ENCODE measurements around the gene RNF217.
"Not testable (repeated sequence)": the region's sequence is repeated elsewhere in the genome, so short reads cannot be mapped to it uniquely, and the experiment has no call there.

The RNF217 gene

DNA sequence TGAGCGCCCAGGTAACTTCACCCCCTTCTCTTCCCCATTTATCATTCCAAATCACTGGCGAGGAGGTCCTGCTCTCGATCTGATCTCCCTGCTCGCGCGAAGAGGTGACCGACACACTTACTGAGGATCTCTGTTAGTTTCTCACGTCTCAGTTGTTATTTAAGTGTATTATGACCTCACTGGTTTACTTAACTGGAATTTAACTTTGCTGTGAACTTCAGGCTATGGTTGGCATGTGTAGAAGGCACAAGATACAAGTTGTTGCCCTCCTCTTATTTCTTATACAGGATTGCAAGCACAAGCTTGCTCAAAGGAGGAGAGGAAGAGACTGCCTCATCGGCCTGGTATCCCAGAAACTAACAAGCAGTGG, 1.2 kb downstream of the RNF217 start:
- no peak for DNase-seq

- no peak for DNase-seq
Measured at GRCh38 chr6:124963831-124964763, 1.9 kb downstream of the RNF217 start.

- no peak for DNase-seq
Measured at GRCh38 chr6:124964764-124965105, 2.5 kb downstream of the RNF217 start.

GRCh38 chr6:124965424-124965850, 3.2 kb downstream of the RNF217 start:
- not testable (repeated sequence) for DNase-seq

DNA sequence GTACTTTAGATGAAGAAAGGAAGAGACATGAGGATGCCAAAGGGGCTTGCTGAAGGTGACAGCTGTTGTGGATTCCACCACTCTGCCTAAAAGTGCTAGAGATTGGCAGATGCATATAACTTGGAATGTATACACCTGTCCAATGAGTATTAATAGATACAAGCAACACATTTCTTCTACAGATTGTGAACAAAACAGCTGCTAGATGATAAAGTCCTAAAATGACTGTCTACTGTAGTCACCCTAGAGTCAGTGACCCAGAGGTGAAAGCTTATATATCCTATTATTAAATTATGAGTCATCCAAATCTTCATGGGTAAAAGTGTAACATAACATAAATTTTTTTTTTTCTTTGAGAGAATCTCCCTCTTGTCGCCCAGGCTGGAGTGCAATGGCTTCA, 5.2 kb downstream of the RNF217 start:
- no peak for DNase-seq

GRCh38 chr6:124968401-124968800, 6.2 kb downstream of the RNF217 start:
- no peak for DNase-seq

- no peak for DNase-seq
Measured at GRCh38 chr6:124970243-124970642, 8.0 kb downstream of the RNF217 start.

- DNase-seq: no peak
Measured at GRCh38 chr6:124970763-124971162, 8.5 kb downstream of the RNF217 start.

- no peak for DNase-seq
Measured at GRCh38 chr6:124973780-124974179, 11.5 kb downstream of the RNF217 start.

DNA sequence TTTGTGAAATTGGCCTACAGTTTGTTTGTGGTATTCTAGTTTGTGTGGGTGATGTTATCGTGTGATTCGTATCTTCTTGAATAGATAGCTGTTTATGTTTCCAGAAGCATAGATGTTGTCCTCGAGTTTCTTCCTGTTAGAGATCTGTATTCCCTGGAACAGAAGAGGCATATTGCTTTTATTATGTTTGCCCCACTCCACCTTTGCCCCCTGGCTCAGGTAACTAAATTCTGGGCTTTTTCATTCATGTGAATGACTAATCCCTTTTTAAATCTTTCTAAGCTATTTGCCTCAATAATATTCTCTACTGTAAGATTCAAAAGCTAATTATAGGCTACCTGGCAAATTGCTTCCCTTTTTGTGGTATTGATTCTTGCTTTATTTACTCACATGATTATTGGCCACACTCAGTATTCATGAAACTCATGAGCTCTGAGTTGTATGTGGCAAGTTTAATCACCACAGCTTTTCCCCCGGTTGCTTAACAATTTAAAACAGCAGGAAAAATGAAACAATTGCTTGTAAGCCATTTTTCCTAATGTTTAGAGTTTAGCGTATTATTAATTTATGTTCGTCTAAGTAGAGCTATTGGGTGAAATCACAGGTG, 12.6 kb downstream of the RNF217 start:
- no peak for DNase-seq

- DNase-seq: no peak
Measured at GRCh38 chr6:124977067-124977908, 15.1 kb downstream of the RNF217 start.

DNA sequence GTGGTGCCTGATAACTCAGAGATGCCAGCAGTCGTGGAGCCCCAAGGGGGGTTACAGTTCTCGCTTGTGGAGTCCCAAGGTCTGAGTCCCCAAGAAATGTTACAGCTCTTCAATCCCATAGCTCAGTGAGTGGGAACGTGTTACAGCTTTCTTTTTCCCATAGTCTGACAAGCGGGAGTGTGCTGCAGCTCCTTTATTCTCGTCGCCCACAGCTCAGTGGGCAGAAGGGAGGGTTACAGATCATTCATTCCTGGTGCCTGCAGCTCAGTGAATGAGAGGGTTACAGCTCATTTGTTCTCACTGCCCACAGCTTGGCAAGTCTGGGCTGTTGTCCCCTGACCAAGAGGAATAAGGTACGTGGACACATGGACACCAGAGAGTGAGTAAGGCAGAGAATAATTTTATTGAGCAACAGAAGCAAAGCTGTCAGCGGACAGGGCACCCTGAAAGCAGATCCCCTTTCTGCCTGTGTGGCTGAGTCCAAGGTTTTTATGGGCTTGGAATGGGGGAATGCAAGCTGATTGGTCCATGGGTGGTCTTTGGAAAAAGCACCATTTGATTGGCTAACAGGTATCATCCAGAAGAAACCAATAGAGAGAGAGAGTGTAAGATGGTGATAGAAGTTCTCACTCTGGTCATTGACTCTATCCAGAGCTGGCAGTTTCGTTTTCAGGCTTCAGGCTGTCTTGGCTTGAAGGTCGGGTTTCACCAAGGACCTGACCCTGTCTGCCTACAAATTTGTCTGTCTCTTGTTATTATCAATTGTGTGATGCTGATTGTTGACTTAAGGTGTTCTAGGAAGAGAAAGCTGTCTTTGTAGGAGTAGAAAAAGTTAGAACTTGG, 16.4 kb downstream of the RNF217 start:
- no peak for DNase-seq

- DNase-seq: no peak
Measured at GRCh38 chr6:124979294-124979678, 17.0 kb downstream of the RNF217 start.

GRCh38 chr6:124982669-124983068, 20.4 kb downstream of the RNF217 start:
- DNase-seq: no peak

DNA sequence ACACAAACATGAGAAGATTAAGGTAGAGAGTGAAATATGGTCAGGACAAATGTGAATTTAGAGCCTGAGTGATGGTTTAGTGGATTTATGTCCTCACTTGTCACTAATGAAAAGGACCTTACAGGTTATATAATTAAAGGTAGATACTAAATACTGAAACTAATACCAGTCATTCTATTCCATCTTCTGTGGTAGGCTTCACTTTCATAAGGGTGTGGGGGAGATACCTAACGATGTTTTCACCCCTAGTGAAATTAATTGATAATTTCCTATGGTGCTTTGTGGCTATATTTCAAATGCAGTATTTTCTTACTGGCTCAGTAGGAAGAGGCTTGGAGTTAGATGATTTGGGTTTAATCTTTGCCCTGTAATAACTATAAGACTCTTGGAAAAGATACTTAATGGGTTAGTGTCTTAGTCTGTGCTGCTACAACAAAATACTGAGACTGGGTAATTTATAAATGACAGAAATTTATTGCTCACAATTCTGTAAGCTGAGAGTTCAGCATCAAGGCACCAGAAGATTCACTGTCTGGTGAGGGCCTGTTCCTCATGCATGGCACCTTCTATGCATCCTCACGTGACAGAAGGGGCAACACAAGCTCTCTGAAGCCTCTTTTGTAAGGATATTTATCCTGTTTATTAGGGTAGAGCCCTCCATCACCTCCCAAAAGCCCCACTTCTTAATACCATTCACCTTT, 21.3 kb downstream of the RNF217 start:
- DNase-seq: no peak

DNA sequence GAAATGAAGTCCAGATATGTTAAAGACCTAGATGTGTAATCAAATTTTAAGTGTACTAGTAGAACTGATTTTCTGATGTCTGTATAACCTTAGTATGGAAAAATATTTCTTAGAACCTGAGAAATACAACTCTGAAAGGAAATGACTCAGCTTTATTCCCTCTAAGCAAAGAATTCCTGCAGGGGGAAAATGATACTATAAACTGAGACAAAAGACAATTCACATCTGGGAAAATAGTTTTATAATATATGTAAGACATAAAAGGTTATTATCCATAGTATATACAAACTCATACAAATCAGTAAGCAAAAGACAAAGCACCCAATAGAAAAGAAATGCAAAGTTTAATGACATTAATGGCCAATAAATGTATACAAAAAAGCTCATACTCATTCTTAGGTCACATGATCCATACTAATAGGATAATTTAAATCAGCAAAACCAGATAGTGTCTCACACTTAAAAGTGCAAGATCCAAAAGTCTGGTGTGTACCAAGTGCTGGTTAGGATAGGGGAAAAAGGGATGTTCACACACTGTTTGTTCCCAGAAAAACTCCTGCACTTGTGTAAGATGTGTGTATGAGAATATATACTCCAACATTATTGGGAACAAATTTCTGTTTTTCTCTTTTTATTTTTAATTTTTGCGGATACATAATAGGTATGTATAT, 22.6 kb downstream of the RNF217 start:
- DNase-seq: no peak

DNA sequence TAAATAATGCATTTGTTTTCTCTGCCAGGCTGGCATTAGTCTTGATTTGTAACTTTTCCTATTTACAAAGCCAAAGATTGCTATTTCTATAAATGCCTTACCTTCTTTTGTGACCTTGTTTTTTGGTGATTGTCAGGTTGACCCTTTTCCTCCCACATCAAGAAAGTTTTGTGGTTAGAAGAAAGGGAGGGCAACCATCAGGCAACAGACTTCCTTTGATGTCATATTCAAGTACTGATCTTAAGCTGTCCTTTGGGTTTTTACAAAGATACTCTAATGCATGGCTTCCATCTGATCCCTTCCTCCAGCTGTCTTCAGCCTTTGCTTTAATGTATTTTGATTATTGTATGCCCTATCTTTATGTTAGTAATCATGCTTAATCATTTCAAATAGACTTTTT, 23.9 kb downstream of the RNF217 start:
- DNase-seq: no peak

- no peak for DNase-seq
Measured at GRCh38 chr6:124987291-124987690, 25.1 kb downstream of the RNF217 start.

DNA sequence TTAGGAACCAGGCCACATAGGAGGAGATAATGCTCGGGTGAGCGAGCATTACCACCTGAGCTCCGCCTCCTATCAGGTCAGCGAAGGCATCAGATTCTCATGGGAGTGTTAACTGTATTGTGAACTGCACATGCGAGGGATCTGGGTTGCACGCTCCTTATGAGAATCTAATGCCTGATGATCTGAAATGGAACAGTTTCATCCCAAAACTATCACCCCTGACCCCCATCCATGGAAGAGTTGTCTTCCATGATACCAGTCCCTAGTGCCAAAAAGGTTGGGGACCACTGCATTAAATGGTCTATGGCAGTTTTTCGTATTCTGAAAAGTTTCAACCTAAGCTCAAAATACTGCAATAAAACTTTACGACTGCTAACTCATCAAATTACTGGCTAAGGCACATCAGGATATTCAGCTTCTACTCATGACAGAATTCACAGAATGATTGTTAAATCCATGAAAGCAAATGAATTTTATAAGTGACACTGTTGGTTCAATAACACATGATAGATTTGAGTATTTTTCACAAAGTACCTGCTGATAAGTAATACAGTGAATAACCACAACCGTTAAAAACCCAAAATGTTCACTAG, 25.9 kb downstream of the RNF217 start:
- DNase-seq: no peak

DNA sequence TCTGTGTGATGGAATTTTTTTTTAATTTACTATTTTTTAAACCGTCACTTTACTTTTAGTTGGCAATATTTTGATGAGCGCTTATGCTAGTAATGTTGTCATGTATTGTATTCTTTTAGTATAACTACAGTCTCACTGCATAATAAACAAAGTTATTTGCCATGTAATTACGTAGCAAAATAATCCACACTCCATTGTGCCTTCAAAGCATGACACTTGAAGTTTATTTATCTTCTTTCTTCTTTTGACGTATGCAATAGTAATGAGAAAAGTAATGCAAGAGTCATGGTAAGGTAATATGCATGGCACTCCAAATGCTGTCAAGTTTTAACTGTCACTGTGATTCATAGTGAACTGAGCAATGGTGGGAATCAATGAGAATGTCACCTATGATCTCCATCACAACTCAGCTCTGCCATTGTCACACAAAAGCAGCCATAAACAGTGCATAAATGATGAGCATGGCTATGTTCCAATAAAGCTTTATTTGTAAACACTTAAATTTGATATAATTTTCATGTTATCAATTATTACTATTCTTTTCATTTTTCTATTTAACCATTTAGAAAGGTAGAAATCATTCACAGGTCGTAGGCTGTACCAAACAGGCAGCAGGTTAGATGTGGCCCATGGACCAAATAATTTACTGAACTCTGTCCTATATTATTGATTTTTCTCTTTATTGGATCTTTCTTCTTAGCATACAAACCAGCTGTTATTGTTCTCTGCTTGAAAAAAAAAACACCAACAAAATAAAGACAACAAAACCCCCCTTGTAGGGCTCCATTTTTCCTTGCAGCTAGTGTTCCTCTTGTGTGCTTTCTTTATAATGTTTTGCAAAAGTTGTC, 27.1 kb downstream of the RNF217 start:
- no peak for DNase-seq
